NCI-H526 (cell line): Measurements from ENCODE around the gene SULT2A1.
A peak's percentile ranks its signal among the peaks of the same experiment; 100 is the strongest.
"Not testable (repeated sequence)": the region's sequence is repeated elsewhere in the genome, so short reads cannot be mapped to it uniquely, and the experiment has no call there.

Experiments
- DNase-seq, 2 experiments: peaks; one replicate each; lab custom pipeline; 2025; lab: John Stamatoyannopoulos, UW

SULT2A1 gene

GRCh38 chr19:47886010-47886559, at the start of gene SULT2A1:
TSS of gene SULT2A1 (minus strand) at chr19:47886315. CDS start at chr19:47886257, 58 bp downstream.
- DNase-seq, result no peak

- DNase-seq, result not testable (repeated sequence)
Observed at GRCh38 chr19:47928581-47928980, 42.5 kb upstream of the SULT2A1 start.

- DNase-seq, result not testable (repeated sequence)
Observed at GRCh38 chr19:47920107-47920506, 34.0 kb upstream of the SULT2A1 start.

- not testable (repeated sequence) for DNase-seq
Observed at GRCh38 chr19:47910191-47910590, 24.1 kb upstream of the SULT2A1 start.

GRCh38 chr19:47909350-47909749, 23.2 kb upstream of the SULT2A1 start:
- not testable (repeated sequence) for DNase-seq

GRCh38 chr19:47901370-47901769, 15.3 kb upstream of the SULT2A1 start:
- DNase-seq, result no peak

GRCh38 chr19:47899335-47899734, 13.2 kb upstream of the SULT2A1 start:
- no peak for DNase-seq

- DNase-seq, result no peak
Observed at GRCh38 chr19:47897861-47898260, 11.7 kb upstream of the SULT2A1 start.

GRCh38 chr19:47896773-47897172, 10.7 kb upstream of the SULT2A1 start:
- DNase-seq, result no peak

GRCh38 chr19:47896019-47896418, 9.9 kb upstream of the SULT2A1 start:
- no peak for DNase-seq

- no peak for DNase-seq
Observed at GRCh38 chr19:47895165-47895782, 9.2 kb upstream of the SULT2A1 start.

- DNase-seq, result no peak
Observed at GRCh38 chr19:47891923-47892666, 6.0 kb upstream of the SULT2A1 start.

- no peak for DNase-seq
Observed at GRCh38 chr19:47891622-47891922, 5.5 kb upstream of the SULT2A1 start.

- no peak for DNase-seq
Observed at GRCh38 chr19:47890865-47891621, 4.9 kb upstream of the SULT2A1 start.

GRCh38 chr19:47885067-47885463, 1.1 kb downstream of the SULT2A1 start:
- DNase-seq, result no peak

- no peak for DNase-seq
Observed at GRCh38 chr19:47882890-47883289, 3.2 kb downstream of the SULT2A1 start.

- no peak for DNase-seq
Observed at GRCh38 chr19:47881757-47882156, 4.4 kb downstream of the SULT2A1 start.

GRCh38 chr19:47879385-47879784, 6.7 kb downstream of the SULT2A1 start:
- not testable (repeated sequence) for DNase-seq

- DNase-seq, result no peak
Observed at GRCh38 chr19:47878906-47879305, 7.2 kb downstream of the SULT2A1 start.

- DNase-seq, result no peak
Observed at GRCh38 chr19:47865166-47865565, 20.9 kb downstream of the SULT2A1 start.

GRCh38 chr19:47863514-47863936, 22.6 kb downstream of the SULT2A1 start:
- DNase-seq, result peak; percentile 28 to 83

- no peak for DNase-seq
Observed at GRCh38 chr19:47861630-47862029, 24.5 kb downstream of the SULT2A1 start.
